ENCODE results near the gene GADD45G. TPM values are rescaled to one million over a fixed set of nuclear protein-coding genes. Genes with fewer than 3 reads are reported as not detected.

Gene GADD45G
- total RNA-seq, 2 donors from 2014 or later: 30.3 to 54.2 TPM

DNA sequence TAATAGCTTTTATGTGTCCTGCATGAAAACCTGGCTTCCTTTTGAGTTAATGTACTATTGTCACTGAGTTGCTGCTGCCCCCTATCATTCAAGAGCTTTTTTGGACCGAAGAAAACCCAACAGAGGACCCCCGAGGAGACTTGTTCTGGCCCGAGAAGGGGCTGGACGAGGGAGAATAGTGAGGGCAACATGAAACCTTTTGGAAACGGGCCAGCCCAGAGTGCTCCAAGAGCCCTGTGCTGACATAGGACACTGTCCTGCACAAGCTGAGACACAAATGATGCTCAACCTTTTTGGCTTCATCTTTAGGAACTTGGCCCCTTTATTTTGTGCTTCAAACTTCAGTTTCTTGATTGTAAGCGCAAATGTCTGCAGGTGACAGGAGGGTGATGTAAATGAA lies 4.0 kb upstream of the GADD45G start:
- Histone ChIP-seq H3K9me3 (no peaks in the 10 kb centered on the region), H3K4me1 (peaks cover 20% of the 10 kb centered on the region), H3K27me3 (no peaks in the 10 kb centered on the region), H3K36me3 (replicated peaks in 1 of 2; ENCODE audit: insufficient read depth in 1 of 2, low read depth in 2 of 2) (no peaks in the 10 kb centered on the region), H3K27ac (no peak overlapping the region), H3K4me3 (no peak overlapping the region)
- intact Hi-C loops (cut with DNase I): loop anchor here (2.0 kb wide), 1 partner anchor 496 kb away; no protein-coding TSS in a partner anchor
- DNase-seq: no peak
- no peak for ATAC-seq
- 70 to 80% methylated on average over 6 of the region's 6 CpGs for WGBS, 2 donors
- TF ChIP-seq POLR2A (IDR thresholded peaks at IDR 0.05): no peak
- TF ChIP-seq, protein P1, sequence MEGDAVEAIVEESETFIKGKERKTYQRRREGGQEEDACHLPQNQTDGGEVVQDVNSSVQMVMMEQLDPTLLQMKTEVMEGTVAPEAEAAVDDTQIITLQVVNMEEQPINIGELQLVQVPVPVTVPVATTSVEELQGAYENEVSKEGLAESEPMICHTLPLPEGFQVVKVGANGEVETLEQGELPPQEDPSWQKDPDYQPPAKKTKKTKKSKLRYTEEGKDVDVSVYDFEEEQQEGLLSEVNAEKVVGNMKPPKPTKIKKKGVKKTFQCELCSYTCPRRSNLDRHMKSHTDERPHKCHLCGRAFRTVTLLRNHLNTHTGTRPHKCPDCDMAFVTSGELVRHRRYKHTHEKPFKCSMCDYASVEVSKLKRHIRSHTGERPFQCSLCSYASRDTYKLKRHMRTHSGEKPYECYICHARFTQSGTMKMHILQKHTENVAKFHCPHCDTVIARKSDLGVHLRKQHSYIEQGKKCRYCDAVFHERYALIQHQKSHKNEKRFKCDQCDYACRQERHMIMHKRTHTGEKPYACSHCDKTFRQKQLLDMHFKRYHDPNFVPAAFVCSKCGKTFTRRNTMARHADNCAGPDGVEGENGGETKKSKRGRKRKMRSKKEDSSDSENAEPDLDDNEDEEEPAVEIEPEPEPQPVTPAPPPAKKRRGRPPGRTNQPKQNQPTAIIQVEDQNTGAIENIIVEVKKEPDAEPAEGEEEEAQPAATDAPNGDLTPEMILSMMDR (IDR thresholded peaks at IDR 0.05): no peak

DNA sequence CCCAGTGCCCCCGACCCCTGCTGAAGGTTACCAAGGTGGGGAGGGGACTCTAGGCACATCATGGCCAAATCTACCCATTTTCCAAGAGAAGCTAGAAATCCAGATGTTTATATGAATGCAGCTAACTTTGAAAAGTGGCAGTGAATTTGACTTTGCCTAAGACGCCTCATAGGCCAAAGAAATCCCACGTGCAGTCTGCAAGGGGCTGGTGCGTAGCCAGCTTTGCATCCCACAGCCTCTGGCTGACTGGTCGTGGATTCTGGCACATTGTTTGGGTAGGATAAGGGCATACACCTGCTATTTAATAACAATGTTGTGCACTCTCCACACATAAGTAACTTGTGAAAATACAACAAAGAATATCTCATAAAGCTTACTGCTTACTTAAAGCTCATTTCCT lies 3.5 kb upstream of the GADD45G start:
- 72 to 79% methylated on average over 5 of the region's 5 CpGs for WGBS, 2 donors
- DNase-seq (no peak), ATAC-seq (no peak)

DNA sequence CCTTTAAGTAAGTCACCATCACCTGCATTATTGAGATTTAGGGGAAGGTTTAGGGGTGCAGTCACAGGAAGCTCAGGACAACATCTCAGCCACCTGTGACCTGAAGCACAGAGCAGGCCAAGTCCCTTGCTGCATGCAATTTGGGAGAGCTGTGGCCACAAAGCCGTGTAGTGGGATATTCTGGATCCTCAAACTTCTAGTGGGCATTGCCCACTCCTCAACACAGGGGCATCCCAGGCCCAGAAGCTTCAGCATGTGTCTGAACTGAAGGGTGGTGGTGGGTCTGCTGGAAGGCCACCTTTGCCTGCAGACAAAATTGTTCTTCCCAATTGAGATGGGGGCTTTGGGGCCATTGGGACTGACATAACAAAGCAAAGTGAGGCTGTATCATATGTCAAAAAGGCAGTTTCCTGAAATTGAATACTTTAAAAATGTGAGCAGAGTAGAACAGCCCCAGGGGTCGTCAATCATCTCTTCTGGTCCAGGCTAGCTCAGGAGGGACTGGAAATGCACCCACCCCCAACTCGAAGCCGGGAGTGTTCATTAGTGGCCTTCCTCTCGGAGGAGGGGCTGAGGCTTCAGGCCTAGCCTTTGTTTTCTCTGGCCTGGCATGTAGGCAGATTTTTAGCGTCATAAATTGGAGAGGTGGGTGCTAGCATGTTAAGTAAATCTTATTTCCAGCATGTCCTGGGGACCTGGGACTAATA lies 2.8 kb upstream of the GADD45G start:
- ATAC-seq (no peak), DNase-seq (peak in 1 of 4 donors; percentile 3)
- intact Hi-C loops (cut with DNase I): loop anchor here (2.0 kb wide), 1 partner anchor 495 kb away; no protein-coding TSS in a partner anchor
- H3K36me3 ChIP-seq (replicated peaks in 1 of 2; ENCODE audit: insufficient read depth in 1 of 2, low read depth in 2 of 2): no peaks in the 10 kb centered on the region
- peaks cover 32% of the 10 kb centered on the region for H3K4me1 ChIP-seq
- H3K4me3 ChIP-seq: no peak overlapping the region
- no peak overlapping the region for H3K27ac ChIP-seq
- no peaks in the 10 kb centered on the region for H3K27me3 ChIP-seq
- TF ChIP-seq POLR2A (IDR thresholded peaks at IDR 0.05): no peak
- TF ChIP-seq, protein P1 (IDR thresholded peaks at IDR 0.05): no peak
- H3K9me3 ChIP-seq: no peaks in the 10 kb centered on the region
- WGBS, 2 donors: 53 to 54% methylated on average over 6 of the region's 6 CpGs

More for the DNA sequence above, 3.5 kb upstream of the GADD45G start:
- no peak overlapping the region for H3K27ac ChIP-seq
- no peaks in the 10 kb centered on the region for H3K36me3 ChIP-seq (replicated peaks in 1 of 2; ENCODE audit: insufficient read depth in 1 of 2, low read depth in 2 of 2)
- H3K4me1 ChIP-seq: peaks cover 25% of the 10 kb centered on the region
- no peaks in the 10 kb centered on the region for H3K9me3 ChIP-seq
- intact Hi-C loops (cut with DNase I): loop anchor here (2.0 kb wide), 1 partner anchor 495 kb away; no protein-coding TSS in a partner anchor
- no peak for TF ChIP-seq POLR2A (IDR thresholded peaks at IDR 0.05)
- TF ChIP-seq, protein P1 (IDR thresholded peaks at IDR 0.05): no peak
- no peak overlapping the region for H3K4me3 ChIP-seq
- no peaks in the 10 kb centered on the region for H3K27me3 ChIP-seq

DNA sequence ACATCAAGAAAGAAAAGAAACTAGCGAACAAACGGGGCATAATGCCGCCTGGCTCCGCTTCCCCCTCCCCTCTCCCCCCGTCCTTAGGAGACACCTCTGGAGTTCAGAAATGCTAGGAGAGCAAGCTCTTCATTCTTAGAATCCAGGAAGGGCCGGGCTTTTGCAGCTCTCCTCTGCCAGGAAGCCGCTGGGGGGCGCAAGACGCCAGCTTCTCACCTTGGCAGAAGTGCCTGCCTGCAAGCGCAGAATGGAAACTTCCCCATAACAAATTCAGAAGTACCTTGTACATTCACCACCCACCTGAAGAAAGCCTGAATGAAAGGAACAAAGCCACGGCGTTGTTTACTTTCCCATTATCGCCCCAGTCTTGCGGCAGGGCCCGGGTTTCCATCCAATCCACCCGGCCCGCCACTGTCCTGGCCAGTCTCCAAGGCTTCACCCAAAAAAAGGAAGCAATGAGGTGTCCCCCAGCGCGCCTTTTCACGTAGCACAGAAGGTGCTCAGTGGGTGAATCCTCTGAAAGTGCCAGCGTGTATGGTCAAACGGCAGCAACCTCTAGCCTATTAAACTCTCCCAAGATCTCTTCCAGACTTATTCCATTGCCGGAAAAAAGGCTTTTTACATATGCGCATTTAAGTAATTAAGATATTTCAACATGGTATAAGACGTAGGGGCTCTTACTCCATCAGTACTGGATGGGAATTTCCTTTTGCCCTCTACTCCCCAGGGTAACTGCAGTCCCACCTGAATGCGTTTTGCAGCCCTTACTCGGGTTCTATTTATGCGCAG lies 1.6 kb upstream of the GADD45G start:
- intact Hi-C loops (cut with DNase I): no loop called here
- TF ChIP-seq, protein P1 (IDR thresholded peaks at IDR 0.05): peak; percentile 82 to 98 (median 90)
- TF ChIP-seq POLR2A (IDR thresholded peaks at IDR 0.05): no peak
- peak; percentile 93 to 95 (median 94) for DNase-seq
- peak; percentile 47 for ATAC-seq
- 1 to 2% methylated on average over 28 of the region's 28 CpGs for WGBS, 2 donors
- Histone ChIP-seq H3K9me3 (no peaks in the 10 kb centered on the region), H3K36me3 (replicated peaks in 1 of 2; ENCODE audit: insufficient read depth in 1 of 2, low read depth in 2 of 2) (no peaks in the 10 kb centered on the region), H3K4me1 (peaks cover 40% of the 10 kb centered on the region), H3K27ac (peak overlapping the region; percentile 74 to 96 (median 86)), H3K4me3 (no peak overlapping the region), H3K27me3 (no peaks in the 10 kb centered on the region)

All from body of pancreas (tissue), 4 donors.